ENCODE results near the gene WASL. TPM values are rescaled to one million over a fixed set of nuclear protein-coding genes. Genes with fewer than 3 reads are reported as not detected.
"Not testable (repeated sequence)": the region's sequence is repeated elsewhere in the genome, so short reads cannot be mapped to it uniquely, and the experiment has no call there.

The WASL gene
- total RNA-seq, 4 donors from 2014 or later, result 32.6 to 40.0 (median 37.3) TPM

DNA sequence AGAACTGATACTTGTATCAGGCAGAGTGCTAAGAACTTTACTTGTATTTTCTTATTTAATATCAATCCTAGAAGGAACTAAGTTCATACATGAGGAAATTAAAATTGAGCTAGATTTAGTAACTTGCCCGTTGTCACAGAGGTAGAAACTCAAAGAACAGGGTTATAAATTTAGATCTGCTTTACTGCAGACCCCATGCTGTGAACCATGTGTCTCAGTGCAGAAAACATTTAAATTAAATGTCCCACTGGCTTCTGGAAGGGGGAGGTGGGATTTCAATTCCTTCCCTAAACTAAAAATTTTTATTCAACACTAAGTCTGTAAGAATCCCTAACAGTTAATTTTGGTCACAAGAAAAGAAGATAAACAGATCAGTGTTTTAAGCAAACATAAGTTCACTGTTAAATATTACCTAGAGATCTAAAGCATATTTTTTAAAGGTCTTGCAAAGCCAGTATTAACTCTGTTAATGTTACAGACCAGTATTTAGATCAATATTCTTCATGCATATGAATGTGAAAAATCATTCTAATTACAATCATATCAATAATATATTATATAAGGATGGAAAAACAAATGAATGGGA lies 23.1 kb downstream of the WASL start:
- no peak for DNase-seq (ENCODE audit: low spot score in 2 of 2)
- WGBS, 2 donors, result 31 to 50% methylated on average over 1 of the region's 1 CpG
- Histone ChIP-seq H3K27me3 (no peaks in the 10 kb centered on the region), H3K9me3 (no peaks in the 10 kb centered on the region), H3K36me3 (no peaks in the 10 kb centered on the region), H3K4me1 (peaks cover 3 to 78% (median 24%) of the 10 kb centered on the region in 4 donors), H3K27ac (no peak overlapping the region), H3K4me3 (no peak overlapping the region)
- TF ChIP-seq, protein P1, sequence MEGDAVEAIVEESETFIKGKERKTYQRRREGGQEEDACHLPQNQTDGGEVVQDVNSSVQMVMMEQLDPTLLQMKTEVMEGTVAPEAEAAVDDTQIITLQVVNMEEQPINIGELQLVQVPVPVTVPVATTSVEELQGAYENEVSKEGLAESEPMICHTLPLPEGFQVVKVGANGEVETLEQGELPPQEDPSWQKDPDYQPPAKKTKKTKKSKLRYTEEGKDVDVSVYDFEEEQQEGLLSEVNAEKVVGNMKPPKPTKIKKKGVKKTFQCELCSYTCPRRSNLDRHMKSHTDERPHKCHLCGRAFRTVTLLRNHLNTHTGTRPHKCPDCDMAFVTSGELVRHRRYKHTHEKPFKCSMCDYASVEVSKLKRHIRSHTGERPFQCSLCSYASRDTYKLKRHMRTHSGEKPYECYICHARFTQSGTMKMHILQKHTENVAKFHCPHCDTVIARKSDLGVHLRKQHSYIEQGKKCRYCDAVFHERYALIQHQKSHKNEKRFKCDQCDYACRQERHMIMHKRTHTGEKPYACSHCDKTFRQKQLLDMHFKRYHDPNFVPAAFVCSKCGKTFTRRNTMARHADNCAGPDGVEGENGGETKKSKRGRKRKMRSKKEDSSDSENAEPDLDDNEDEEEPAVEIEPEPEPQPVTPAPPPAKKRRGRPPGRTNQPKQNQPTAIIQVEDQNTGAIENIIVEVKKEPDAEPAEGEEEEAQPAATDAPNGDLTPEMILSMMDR (IDR thresholded peaks at IDR 0.05), result no peak
- TF ChIP-seq POLR2A (IDR thresholded peaks at IDR 0.05) (no peak), EP300 (IDR thresholded peaks at IDR 0.05) (no peak)

DNA sequence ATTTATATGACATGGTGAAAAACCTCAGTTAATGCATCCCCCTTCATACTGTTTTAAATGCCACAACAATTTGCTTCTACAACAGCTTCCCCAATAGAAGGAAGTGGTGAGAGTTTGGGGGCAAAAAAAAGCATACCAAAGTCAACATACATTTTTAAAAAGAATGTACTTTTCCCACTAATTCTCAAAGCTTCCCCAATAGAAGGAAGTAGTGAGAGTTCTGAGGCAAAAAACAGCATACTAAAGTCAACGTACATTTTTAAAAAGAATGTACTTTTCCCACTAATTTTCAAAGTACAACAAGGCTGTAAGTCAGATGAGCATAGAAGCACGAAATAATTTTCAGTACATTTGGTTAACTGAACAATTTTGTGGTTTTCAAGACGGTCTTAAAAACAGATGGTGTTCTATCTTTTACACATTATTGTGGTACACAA lies 24.0 kb downstream of the WASL start:
- DNase-seq (ENCODE audit: low spot score in 2 of 2), result no peak
- no peaks in the 10 kb centered on the region for H3K27me3 ChIP-seq
- H3K27ac ChIP-seq, result no peak overlapping the region
- no peaks in the 10 kb centered on the region for H3K36me3 ChIP-seq
- H3K9me3 ChIP-seq, result no peaks in the 10 kb centered on the region
- H3K4me1 ChIP-seq, result peaks cover 3 to 82% (median 24%) of the 10 kb centered on the region in 4 donors
- 38 to 41% methylated on average over 3 of the region's 3 CpGs for WGBS, 2 donors
- H3K4me3 ChIP-seq, result no peak overlapping the region
- TF ChIP-seq POLR2A (IDR thresholded peaks at IDR 0.05) (no peak), EP300 (IDR thresholded peaks at IDR 0.05) (no peak)
- TF ChIP-seq, protein P1 (IDR thresholded peaks at IDR 0.05), result no peak

DNA sequence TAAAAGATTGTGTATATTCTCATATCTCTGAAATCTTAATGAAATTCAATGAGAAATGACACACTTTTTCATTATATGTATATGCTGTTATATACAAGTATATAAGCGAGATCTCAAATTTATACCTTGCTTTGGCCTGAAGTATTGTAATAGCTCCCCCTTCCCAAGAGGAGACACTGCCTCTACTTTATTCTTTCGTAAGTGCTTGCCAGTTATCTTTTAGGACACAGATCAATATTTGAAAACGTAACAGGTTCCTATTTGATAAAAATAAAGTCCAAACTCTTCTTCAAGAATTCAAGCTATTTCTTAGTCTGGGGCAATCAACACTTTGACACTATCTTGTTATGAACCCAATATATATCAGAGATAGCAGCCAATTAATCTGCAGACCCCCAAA lies 24.9 kb downstream of the WASL start:
- no peak for TF ChIP-seq POLR2A (IDR thresholded peaks at IDR 0.05)
- TF ChIP-seq EP300 (IDR thresholded peaks at IDR 0.05), result no peak
- TF ChIP-seq, protein P1 (IDR thresholded peaks at IDR 0.05), result no peak
- Histone ChIP-seq H3K36me3 (no peaks in the 10 kb centered on the region), H3K9me3 (no peaks in the 10 kb centered on the region), H3K27ac (no peak overlapping the region), H3K4me1 (peaks cover 3 to 86% (median 24%) of the 10 kb centered on the region in 4 donors), H3K27me3 (no peaks in the 10 kb centered on the region), H3K4me3 (no peak overlapping the region)
- WGBS, 2 donors, result 70 to 85% methylated on average over 3 of the region's 3 CpGs
- DNase-seq (ENCODE audit: low spot score in 2 of 2), result no peak

DNA sequence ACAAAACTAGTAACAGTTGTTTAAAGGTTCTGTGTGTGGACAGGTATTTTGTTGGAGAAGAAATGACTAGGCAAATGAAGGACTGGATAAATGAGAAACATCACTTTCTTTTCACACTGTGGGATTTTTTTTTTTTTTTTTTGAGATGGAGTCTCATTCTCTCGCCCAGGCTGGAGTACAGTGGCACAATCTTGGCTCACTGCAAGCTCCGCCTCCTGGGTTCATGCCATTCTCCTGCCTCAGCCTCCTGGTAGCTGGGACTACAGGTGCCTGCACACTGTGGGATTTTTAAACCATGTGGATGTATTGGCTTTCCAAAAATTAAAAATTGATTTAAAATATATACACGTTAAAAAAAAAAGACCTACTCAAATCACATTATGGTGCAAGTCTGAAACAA lies 28.3 kb downstream of the WASL start:
- H3K27me3 ChIP-seq; H3K9me3 ChIP-seq; DNase-seq (ENCODE audit: low spot score in 2 of 2); H3K4me3 ChIP-seq; H3K27ac ChIP-seq; H3K36me3 ChIP-seq: not testable (repeated sequence)
- 70 to 73% methylated on average over 3 of the region's 3 CpGs for WGBS, 2 donors
- peaks cover 3 to 75% (median 24%) of the 10 kb centered on the region in 4 donors for H3K4me1 ChIP-seq

DNA sequence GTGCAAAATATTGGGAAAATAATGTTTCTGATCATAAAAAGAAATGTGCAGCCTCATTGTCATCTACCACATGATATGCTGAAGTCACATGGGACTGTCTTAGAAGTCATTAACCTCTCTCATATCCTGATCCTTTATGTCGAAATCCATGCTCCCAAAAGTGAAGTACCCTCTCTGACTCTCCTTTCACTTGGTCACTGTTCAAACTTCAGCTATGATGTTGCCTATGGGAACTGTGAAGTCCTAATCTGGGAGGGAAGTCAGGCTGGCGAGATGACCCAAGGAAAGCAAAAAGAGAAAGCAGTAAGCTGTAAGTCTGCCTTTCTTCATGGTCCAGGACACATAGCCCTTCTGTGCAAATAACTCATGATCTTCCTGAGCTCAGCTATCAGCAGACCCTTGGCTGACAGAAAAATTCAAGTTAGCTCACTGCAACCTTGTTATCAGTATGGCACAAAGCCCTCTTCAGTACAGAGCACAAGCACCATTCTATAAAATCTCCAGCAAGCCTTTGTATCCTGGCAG lies 29.5 kb downstream of the WASL start:
- Histone ChIP-seq H3K9me3 (no peaks in the 10 kb centered on the region), H3K27ac (no peak overlapping the region), H3K4me1 (peaks cover 3 to 75% (median 20%) of the 10 kb centered on the region in 4 donors), H3K27me3 (no peaks in the 10 kb centered on the region), H3K36me3 (no peaks in the 10 kb centered on the region), H3K4me3 (no peak overlapping the region)
- 79 to 85% methylated on average over 2 of the region's 2 CpGs for WGBS, 2 donors
- no peak for DNase-seq (ENCODE audit: low spot score in 2 of 2)
- TF ChIP-seq, protein P1 (IDR thresholded peaks at IDR 0.05), result no peak
- TF ChIP-seq EP300 (IDR thresholded peaks at IDR 0.05) (no peak), POLR2A (IDR thresholded peaks at IDR 0.05) (no peak)

Data from tibial nerve (tissue), 4 donors.